Natural killer cell treated with Interleukin-12 subunit alpha and Interleukin-12 subunit beta and Interleukin-15 and Interleukin-18, amount 100 ng/mL, for 72 hours (primary cell): ENCODE data around the gene RFFL. TPM values are rescaled to one million over a fixed set of nuclear protein-coding genes. Genes with fewer than 3 reads are reported as not detected.
"Not testable (repeated sequence)": the region's sequence is repeated elsewhere in the genome, so short reads cannot be mapped to it uniquely, and the experiment has no call there.

ENCODE experiments used
- ATAC-seq, 2 donors: fragments of 150-1000 bp; cut with Tn5 transposase in 1 of 2; sonication (Bioruptor Pico), chemical (Tn5 transposase) in 1 of 2; 2 replicates each; pipeline ENCODE4 v1.10.0; 2021
- DNase-seq: peaks from one replicate; pipeline ENCODE4 v3.0.0; 2022; ENCODE audit warnings: low spot score
- H3K27ac Mint-ChIP-seq, 2 donors: 1 replicate in 1 of 2; 2 replicates in 1 of 2; pipeline ENCODE4 v1.8.0; 2022; ENCODE audit warnings: mixed read lengths in 2 of 2, mild to moderate bottlenecking in 1 of 2, moderate library complexity in 1 of 2
- H3K27me3 Mint-ChIP-seq, 2 donors: 1 replicate in 1 of 2; 2 replicates in 1 of 2; pipeline ENCODE4 v1.8.0; 2022; ENCODE audit warnings: mixed read lengths in 2 of 2
- H3K36me3 Mint-ChIP-seq: one replicate; pipeline ENCODE4 v1.8.0; 2022; ENCODE audit warnings: mixed read lengths
- H3K4me1 Mint-ChIP-seq, 2 donors: 1 replicate in 1 of 2; 2 replicates in 1 of 2; pipeline ENCODE4 v1.8.0; 2022; ENCODE audit warnings: low read depth in 2 of 2, mixed read lengths in 2 of 2, mild to moderate bottlenecking in 1 of 2
- H3K4me3 Mint-ChIP-seq: one replicate; pipeline ENCODE4 v1.8.0; 2022; ENCODE audit warnings: mixed read lengths
- H3K9me3 Mint-ChIP-seq: 2 replicates; pipeline ENCODE4 v1.8.0; 2022; ENCODE audit warnings: mixed read lengths
- total RNA-seq, 2 donors: library from RNA; stranded (reverse); gene quantifications; one replicate each; pipeline ENCODE4 v1.2.3, GENCODE V29; 2022

Gene RFFL
- 10 to 100 TPM; 87.6 to 91.5 TPM for total RNA-seq

DNA sequence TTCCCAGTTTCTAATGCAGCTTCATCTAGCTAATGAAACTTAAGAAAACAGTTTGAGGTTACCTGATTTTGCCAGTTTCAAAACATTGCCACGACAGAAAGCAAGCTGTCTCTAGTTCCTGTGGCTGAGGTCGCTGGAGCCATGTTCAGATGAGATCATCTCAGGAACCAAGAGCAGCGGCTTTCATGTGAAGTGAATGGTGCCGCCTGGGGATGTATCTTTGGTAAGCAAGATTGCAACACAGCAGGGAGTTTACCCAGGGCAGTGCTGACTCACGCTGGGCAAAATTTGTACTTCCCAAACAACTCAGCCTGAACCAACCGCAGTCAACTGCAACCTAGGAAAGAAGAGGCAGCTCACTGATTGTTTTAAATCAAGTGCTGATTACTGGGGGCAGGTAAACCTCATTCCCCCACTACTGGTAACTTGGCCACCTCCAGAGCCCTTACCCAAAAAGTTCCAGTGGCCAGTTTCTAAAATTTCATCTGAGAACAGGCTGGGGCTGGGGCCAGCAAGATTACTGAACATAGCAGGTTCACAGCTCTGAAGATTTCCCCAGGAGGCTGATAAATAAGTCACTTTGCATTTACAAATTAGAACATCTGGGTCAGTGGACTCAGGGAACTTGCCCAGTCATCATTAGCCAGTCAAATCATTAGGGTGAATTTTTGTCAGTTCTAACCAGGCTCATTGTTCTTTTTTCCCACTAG, at the start of gene RFFL:
Gene RFFL, minus strand, starts transcription at position 194 of the 710 bp plus-strand sequence. CDS start 37,154 bp downstream, outside the sequence.
- H3K36me3 Mint-ChIP-seq: peaks cover 38% of the 10 kb centered on the region
- H3K4me3 Mint-ChIP-seq: peak within 1 kb of the TSS; percentile 80

GRCh38 chr17:35110791-35111190, 47.3 kb upstream of the RFFL start:
- not testable (repeated sequence) for H3K9me3 Mint-ChIP-seq, H3K27ac Mint-ChIP-seq, H3K36me3 Mint-ChIP-seq, H3K27me3 Mint-ChIP-seq, ATAC-seq, H3K4me3 Mint-ChIP-seq
- peak; percentile 28 for DNase-seq
- peaks cover 11 to 31% of the 10 kb centered on the region in 2 donors for H3K4me1 Mint-ChIP-seq

More for the DNA sequence above, at the start of gene RFFL:
- Mint-ChIP-seq H3K4me1 (peaks cover 58 to 72% of the 10 kb centered on the region in 2 donors), H3K9me3 (peaks cover 4% of the 10 kb centered on the region), H3K27ac (peak within 1 kb of the TSS; percentile 90 to 93), H3K27me3 (no peaks in the 10 kb centered on the region)
- peak; percentile 97 for ATAC-seq
- DNase-seq: peak; percentile 97

DNA sequence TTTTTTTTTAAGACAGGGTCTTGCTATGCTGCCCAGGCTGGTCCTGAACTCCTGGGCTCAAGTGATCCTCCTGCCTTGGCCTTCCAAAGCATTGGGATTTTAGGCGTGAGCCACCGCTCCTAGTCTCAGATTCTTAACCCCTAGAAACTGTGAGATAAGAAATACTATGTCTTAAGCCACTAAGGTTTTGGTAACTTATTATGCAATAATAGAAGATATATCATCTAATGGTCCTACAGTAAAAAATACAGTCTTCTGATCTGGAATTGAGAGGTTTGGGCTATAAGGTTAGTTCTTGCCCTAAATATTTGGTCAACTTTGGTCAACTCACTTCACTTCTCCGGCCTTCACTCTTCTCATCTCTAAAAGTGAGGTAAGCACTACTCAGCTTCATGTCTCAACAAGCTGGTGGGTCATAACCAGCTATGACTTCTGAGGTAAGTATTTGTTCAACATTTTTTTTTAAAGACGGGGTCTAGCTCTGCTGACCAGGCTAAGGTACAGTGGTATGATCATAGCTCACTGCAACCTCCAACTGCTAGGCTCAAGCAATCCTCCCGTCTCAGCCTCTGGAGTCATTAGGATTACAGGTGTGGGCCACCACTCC, 41.4 kb upstream of the RFFL start:
- H3K4me3 Mint-ChIP-seq: no peak overlapping the region
- H3K36me3 Mint-ChIP-seq: peaks cover 28% of the 10 kb centered on the region
- peak overlapping the region in 1 of 2 donors; percentile 71 for H3K27ac Mint-ChIP-seq
- DNase-seq (no peak), ATAC-seq (no peak)
- H3K27me3 Mint-ChIP-seq: no peaks in the 10 kb centered on the region
- no peaks in the 10 kb centered on the region for H3K9me3 Mint-ChIP-seq
- peaks cover 11 to 24% of the 10 kb centered on the region in 2 donors for H3K4me1 Mint-ChIP-seq

DNA sequence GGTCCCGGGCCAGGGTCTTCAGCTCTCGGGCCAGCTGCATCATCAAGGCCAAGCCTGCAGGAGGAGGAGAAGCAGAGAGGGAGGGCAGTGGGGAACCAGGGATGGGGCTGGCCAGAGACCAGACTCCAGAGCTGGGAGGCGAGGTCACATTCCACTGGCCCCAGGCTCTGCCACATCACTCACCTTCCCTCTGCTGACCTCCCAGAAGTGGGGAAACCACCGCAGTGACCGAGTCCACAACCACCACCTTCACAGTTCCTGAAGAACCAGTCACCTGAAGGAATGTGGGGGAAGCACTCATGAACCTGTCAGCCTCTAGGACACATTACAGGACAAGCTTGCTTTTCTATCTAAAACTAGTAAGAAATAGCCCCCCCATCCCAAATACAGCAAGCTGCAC, 39.8 kb upstream of the RFFL start:
- ATAC-seq (peak in 1 of 2 donors; percentile 21), DNase-seq (no peak)
- Mint-ChIP-seq H3K27me3 (no peaks in the 10 kb centered on the region), H3K4me1 (peaks cover 6 to 21% of the 10 kb centered on the region in 2 donors), H3K27ac (no peak overlapping the region), H3K4me3 (no peak overlapping the region), H3K9me3 (no peaks in the 10 kb centered on the region), H3K36me3 (peaks cover 36% of the 10 kb centered on the region)

DNA sequence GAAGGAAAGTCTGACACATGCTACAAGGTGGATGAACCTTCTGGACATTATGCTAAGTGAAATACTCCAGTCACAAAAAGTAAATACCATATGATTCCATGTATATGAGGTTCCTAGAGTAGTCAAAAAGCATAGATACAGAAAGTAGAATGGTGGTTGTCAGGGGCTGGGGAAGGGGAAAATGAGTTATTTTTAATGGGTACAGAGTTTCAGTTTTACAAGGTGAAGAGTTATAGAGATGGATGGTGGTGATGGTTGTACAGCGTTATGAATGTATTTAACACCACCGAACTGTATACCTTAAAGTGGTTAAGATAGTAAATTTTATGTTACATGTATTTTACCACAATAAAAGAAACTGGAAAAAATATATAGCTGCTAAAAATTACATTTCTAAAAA, 38.2 kb upstream of the RFFL start:
- Mint-ChIP-seq H3K27me3 (no peaks in the 10 kb centered on the region), H3K27ac (peak overlapping the region in 1 of 2 donors; percentile 3), H3K4me1 (peaks cover 0 to 13% of the 10 kb centered on the region in 2 donors), H3K9me3 (no peaks in the 10 kb centered on the region), H3K36me3 (peaks cover 36% of the 10 kb centered on the region), H3K4me3 (no peak overlapping the region)
- ATAC-seq: peak in 1 of 2 donors; percentile 74
- DNase-seq: no peak

DNA sequence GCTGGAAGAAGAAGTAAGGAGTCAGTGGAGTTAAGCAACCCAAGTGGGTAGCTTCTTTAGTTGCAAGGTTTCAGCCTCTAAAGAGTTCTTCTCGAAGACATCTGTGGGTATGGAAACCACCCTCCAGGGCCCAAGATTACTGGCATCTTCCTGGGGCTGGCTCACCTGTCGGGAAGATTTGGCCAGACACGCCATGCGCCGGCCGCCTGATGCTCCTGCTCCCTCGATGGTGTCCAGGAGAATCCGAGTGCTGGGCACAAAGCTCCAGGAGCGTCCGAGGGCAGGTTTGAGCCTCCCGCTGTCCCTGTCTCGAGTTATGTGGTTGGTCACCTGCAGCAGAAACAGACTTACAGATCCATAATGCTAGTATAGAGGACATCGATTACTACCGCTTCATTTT, 37.5 kb upstream of the RFFL start:
- DNase-seq: no peak
- Mint-ChIP-seq H3K4me3 (no peak overlapping the region), H3K9me3 (no peaks in the 10 kb centered on the region), H3K27ac (no peak overlapping the region), H3K36me3 (peaks cover 36% of the 10 kb centered on the region), H3K27me3 (no peaks in the 10 kb centered on the region), H3K4me1 (peaks cover 0 to 11% of the 10 kb centered on the region in 2 donors)
- no peak for ATAC-seq

- no peaks in the 10 kb centered on the region for H3K27me3 Mint-ChIP-seq
- H3K4me1 Mint-ChIP-seq: peaks cover 2 to 7% of the 10 kb centered on the region in 2 donors
- H3K27ac Mint-ChIP-seq: no peak overlapping the region
- DNase-seq (no peak), ATAC-seq (no peak)
- H3K9me3 Mint-ChIP-seq: no peaks in the 10 kb centered on the region
- H3K36me3 Mint-ChIP-seq: peaks cover 26% of the 10 kb centered on the region
- H3K4me3 Mint-ChIP-seq: no peak overlapping the region
These were observed 36.4 kb upstream of the RFFL start for GRCh38 chr17:35099908-35100307.

DNA sequence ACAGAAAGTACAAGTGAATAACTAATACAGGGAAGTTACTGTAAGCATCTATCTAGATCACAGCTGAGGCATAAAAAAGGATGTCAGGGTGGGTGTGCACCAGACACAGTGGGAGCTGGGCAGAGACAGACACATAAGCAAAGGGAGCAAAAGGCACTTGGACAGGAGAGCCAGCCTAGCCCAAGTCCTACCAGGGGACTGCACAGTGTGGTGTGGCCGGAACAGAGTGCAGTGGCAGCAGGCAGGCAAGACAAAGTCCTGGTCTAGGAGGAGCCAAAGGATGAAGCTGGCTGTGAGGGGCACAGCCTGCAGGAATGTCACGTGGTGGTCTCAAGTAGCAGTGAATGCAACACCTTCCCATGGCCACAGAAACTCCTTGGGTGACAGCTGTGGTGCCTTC, 34.3 kb upstream of the RFFL start:
- H3K9me3 Mint-ChIP-seq: no peaks in the 10 kb centered on the region
- no peaks in the 10 kb centered on the region for H3K27me3 Mint-ChIP-seq
- ATAC-seq (no peak), DNase-seq (no peak)
- H3K27ac Mint-ChIP-seq: no peak overlapping the region
- H3K4me1 Mint-ChIP-seq: peaks cover 4 to 9% of the 10 kb centered on the region in 2 donors
- H3K4me3 Mint-ChIP-seq: no peak overlapping the region
- H3K36me3 Mint-ChIP-seq: peaks cover 16% of the 10 kb centered on the region

GRCh38 chr17:35095741-35096140, 32.2 kb upstream of the RFFL start:
- Mint-ChIP-seq H3K9me3 (no peaks in the 10 kb centered on the region), H3K27me3 (no peaks in the 10 kb centered on the region), H3K36me3 (peaks cover 14% of the 10 kb centered on the region), H3K4me3 (no peak overlapping the region), H3K4me1 (peaks cover 10 to 15% of the 10 kb centered on the region in 2 donors), H3K27ac (no peak overlapping the region)
- ATAC-seq (no peak), DNase-seq (no peak)

DNA sequence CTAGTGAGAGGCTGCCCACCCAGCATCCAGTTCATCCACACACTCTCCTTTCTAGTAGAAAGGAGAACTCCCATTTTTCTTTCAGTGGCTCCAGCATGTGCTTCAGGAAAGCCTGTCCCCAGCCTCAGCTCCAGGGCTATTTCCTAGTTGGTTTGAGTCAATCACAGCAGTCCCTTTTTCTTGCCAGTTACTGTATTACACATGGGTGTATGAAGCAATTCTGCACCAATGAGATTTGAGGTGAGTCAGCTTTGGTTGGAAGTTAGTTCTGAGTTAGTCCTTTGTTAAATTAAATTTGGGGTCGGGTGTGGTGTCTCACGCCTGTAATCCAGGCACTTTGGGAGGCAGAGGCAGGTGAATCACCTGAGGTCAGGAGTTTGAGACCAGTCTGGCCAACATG, 31.4 kb upstream of the RFFL start:
- H3K27me3 Mint-ChIP-seq: no peaks in the 10 kb centered on the region
- peaks cover 8% of the 10 kb centered on the region for H3K36me3 Mint-ChIP-seq
- peaks cover 13 to 17% of the 10 kb centered on the region in 2 donors for H3K4me1 Mint-ChIP-seq
- ATAC-seq (peak; percentile 57 to 58), DNase-seq (no peak)
- H3K4me3 Mint-ChIP-seq: no peak overlapping the region
- H3K9me3 Mint-ChIP-seq: no peaks in the 10 kb centered on the region
- no peak overlapping the region for H3K27ac Mint-ChIP-seq

DNA sequence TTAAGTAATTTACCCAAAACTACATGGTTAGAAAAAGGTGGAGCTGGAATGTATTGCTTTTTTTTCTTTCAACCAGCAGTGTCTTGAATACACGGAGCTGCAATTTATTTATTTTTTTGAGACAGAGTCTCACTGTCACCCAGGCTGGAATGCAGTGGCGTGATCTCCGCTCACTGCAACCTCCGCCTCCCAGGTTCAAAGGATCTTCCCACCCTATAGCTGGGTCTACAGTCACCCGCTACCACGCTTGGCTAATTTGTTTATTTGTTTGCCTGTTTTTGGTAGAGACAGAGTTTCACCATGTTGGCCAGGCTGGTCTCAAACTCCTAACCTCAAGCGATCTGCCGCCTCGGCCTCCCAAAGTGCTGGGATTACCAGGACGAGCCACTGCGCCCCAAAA, 27.2 kb upstream of the RFFL start:
- H3K27ac Mint-ChIP-seq: peak overlapping the region; percentile 30 to 86

GRCh38 chr17:35089586-35090296, 26.2 kb upstream of the RFFL start:
- peak; percentile 28 to 29 for ATAC-seq
- no peaks in the 10 kb centered on the region for H3K27me3 Mint-ChIP-seq
- peaks cover 37 to 50% of the 10 kb centered on the region in 2 donors for H3K4me1 Mint-ChIP-seq
- no peak for DNase-seq
- no peaks in the 10 kb centered on the region for H3K36me3 Mint-ChIP-seq
- H3K4me3 Mint-ChIP-seq: peak overlapping the region; percentile 83
- peak overlapping the region; percentile 86 to 96 for H3K27ac Mint-ChIP-seq
- no peaks in the 10 kb centered on the region for H3K9me3 Mint-ChIP-seq

More for the DNA sequence above, 27.2 kb upstream of the RFFL start:
- H3K4me3 Mint-ChIP-seq, H3K27me3 Mint-ChIP-seq, ATAC-seq, DNase-seq, H3K9me3 Mint-ChIP-seq, H3K36me3 Mint-ChIP-seq: not testable (repeated sequence)
- H3K4me1 Mint-ChIP-seq: peaks cover 34 to 44% of the 10 kb centered on the region in 2 donors

GRCh38 chr17:35088881-35089585, 25.5 kb upstream of the RFFL start:
- H3K27me3 Mint-ChIP-seq: no peaks in the 10 kb centered on the region
- H3K4me1 Mint-ChIP-seq: peaks cover 36 to 50% of the 10 kb centered on the region in 2 donors
- H3K27ac Mint-ChIP-seq: peak overlapping the region; percentile 94 to 97
- peak; percentile 93 for DNase-seq
- H3K36me3 Mint-ChIP-seq: no peaks in the 10 kb centered on the region
- peak; percentile 90 to 93 for ATAC-seq
- H3K4me3 Mint-ChIP-seq: peak overlapping the region; percentile 95
- no peaks in the 10 kb centered on the region for H3K9me3 Mint-ChIP-seq
